Measurements from ENCODE around the gene CA7.
"Not testable (repeated sequence)": the region's sequence is repeated elsewhere in the genome, so short reads cannot be mapped to it uniquely, and the experiment has no call there.

The CA7 gene

DNA sequence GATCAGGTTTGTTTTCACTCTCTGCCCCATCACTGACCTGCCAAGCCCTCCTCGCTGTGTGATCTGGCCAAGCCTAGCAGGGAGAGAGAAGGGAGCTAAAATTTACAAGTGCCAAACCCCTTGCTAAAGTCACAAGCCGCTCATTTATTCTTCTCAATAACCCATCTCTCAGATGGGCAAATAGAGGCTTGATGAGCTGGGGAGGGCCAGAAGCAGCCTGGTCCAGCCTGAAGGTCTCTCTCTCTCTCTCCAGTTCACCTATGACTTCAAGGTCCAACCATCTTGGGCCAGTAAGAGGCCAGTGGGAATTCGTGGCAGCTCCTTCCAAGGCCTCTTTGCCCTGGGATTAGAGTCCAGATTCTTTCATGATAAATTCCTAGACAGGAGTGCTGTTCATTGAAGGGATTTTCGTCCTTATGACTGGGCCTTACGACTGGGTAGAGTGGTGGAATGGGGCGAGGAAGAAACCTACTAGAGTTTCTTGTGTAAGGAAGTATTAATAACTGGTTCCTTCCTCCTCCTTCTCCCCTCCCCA lies 3.4 kb downstream of the CA7 start:
- DNase-seq: no peak

DNA sequence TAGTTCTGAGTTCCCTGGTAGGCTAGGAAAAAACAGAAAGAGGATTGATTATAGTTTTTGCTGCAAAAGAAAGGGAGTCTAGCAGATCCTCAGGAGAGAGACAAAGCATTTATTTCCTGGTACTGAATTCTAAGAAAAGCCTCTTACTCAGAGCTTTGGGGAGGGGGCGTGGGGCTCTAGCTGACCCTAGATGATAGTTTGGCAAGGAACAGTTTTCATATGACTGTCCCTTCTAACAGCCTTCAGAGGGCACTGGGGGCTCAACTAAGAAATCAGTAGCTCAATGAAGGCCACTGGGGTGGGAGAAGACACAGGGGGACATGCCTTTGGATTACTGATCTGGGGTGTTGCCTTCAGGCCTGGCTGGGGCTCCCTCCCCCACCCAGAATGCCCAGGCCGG lies 4.0 kb downstream of the CA7 start:
- no peak for DNase-seq

GRCh38 chr16:66849021-66849420 lies 4.8 kb downstream of the CA7 start:
- DNase-seq: no peak

DNA sequence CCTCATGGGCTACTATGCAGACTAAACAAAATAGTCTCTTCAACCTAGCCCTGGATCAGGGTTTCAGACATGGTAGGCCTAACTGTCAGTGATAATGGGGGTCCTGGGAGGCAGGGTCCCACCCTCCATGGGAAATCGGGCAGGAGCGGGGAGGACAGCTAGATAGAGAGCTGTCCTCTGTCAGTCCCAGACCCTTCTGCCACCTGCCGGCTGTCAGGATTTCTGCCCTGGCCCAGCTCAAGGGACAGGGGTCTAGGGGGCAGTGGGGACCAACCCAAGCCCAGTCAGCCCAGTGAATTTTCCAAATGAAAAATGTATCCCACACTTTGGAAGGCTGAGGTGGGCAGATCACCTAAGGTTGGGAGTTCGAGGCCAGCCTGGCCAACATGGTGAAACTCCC lies 5.3 kb downstream of the CA7 start:
- DNase-seq: no peak

GRCh38 chr16:66850115-66850815 lies 6.1 kb downstream of the CA7 start:
- DNase-seq: no peak

DNA sequence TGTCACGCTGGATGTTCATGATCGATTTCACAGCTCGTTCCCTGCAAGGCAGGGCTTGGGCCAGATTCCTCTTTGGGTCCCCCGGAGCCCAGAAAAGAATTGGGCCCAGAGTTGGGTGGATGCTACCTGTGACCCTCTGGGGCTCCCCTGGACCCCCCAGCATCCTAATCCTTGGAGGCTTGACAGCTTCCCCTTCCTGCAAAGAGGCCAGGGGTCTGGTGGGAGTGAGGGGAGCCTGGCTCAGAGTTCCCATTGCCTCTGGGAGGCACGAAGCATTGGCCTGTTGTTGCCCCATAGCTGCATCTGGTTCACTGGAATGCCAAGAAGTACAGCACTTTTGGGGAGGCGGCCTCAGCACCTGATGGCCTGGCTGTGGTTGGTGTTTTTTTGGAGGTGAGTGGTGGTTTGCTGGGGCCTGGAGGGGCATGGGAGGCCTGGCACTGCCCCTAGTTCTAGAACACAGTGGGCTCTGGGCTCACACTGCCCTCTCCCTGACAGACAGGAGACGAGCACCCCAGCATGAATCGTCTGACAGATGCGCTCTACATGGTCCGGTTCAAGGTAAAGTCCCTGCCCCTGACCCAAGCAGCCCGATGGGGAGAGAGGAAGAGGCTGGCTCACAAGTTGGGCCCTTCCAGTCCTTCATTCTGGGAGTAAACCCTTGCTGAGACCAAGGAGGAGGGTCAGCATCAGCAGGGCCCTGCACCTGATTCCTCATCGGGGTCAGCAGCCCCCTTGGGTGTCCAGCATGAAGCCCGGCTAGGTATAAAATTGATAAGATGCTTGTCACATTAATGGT lies 7.2 kb downstream of the CA7 start:
- no peak for DNase-seq

DNA sequence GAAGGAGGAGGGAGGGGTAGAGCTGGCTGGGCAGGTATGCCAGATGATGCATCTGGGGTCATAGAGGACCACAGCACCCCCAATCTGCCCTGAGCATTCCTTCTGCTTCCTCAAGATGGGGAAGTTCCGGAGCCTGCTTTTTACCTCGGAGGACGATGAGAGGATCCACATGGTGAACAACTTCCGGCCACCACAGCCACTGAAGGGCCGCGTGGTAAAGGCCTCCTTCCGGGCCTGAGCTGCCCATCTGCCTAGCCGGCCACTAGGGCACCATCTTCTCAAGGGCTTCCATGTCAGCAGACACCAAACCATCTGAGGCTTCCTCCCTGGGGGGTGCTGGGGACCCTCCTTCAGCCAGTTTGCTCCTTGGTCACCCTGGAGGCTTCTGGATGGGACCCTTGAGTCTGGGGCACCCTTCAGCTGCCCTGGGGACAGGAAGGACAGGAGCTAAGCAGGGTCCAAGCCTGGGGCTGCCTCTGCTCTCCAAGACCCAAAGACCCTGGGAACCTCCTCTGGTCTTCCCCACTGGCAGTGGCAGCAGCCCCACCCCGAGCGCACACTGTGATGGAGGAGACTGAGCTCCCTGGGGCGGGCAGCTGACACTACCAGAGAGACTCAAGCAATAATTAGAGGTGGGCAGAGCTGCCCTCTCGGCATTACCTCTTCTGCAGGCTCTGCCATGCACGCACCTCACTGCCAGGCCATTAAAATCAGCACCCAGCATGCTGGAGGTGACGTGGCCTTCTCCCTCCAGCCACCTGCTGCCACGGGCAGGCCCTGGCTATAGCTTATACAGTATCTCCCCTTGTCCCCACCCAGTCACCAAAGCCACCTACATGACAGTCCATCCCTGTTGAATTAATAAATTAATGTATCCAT lies 9.3 kb downstream of the CA7 start:
- no peak for DNase-seq

- no peak for DNase-seq
Observed at GRCh38 chr16:66856184-66856730, 12.0 kb downstream of the CA7 start.

GRCh38 chr16:66856801-66857200 lies 12.6 kb downstream of the CA7 start:
- no peak for DNase-seq

GRCh38 chr16:66857437-66857836 lies 13.2 kb downstream of the CA7 start:
- DNase-seq: no peak

- no peak for DNase-seq
Observed at GRCh38 chr16:66858740-66859396, 14.7 kb downstream of the CA7 start.

- no peak for DNase-seq
Observed at GRCh38 chr16:66859397-66860068, 15.3 kb downstream of the CA7 start.

- no peak for DNase-seq
Observed at GRCh38 chr16:66862023-66862520, 17.9 kb downstream of the CA7 start.

DNA sequence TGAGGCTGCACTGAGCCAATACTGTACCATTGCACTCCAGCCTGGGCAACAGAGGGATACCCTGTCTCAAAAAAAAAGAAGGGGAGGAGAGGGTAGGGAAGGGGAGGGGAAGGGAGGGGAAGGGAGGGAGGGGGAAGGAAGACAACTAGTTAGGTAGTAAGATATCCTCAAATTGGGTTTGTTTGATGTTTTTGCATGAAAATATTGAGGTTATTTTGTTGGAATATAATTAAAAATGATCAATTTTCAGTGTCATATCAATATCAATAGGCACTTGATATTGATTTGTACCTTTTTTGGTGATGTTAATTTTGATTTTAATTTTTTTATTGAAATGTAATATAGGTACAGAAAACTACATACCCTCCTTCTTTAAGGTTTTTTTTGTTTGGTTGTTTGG lies 19.5 kb downstream of the CA7 start:
- no peak for DNase-seq

DNA sequence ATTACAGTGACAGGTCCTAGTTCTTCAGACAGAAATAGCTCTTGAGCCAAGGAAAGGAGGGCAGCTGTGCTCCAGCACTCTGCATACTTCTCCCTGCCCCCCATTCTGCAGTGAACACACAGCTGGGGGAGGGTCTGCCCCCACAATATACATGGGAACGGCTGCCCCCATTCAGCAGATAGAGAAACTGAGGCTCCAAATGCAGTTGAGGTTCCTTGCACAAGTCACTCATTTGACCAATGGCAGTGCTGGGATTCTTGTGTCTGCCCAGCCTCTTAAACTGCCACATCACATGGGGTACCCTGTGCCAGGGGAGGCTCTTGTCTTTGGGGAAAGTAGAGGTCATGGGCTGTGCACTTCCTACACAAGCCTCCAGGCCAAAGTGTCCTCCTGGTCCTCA lies 25.2 kb downstream of the CA7 start:
- DNase-seq: no peak

- not testable (repeated sequence) for DNase-seq
Observed at GRCh38 chr16:66871363-66871762, 27.1 kb downstream of the CA7 start.

DNA sequence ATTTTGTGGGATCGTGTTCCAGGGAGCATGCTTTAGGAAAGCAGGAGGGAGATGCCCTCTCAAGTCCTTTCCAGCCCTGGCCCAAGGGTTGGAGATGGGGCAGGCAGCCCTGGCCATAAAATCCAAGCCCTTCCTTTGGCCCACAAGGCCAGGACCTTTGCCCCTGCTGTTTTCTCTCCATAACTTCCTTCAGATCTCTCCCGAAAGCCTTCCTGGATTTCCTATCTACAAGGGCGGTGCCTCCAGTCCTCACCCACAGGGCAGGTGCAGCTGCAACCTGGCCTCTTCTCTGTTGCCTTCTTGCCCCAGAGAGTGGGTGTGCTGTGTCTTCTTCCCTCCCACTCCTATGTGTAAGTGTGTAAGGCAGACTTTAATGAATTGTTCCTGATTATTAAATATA lies 27.6 kb downstream of the CA7 start:
- DNase-seq: no peak

DNA sequence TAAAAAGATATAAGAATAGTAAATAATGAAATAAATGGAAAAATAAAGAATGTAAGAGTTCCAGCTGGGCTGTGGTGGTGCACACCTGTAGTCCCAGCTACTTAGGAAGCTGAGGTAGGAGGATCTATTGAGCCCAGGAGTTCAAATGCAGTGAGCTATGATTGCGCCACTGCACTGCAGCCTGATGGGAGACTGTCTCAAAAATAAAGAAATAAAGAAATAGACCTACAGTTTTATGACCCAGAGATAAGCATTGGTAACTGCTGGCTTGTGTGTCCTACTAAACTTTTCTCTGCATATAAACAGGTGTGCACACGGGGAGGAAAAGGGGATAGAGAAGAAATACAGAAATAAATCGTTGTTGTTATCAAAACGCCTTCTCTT lies 28.3 kb downstream of the CA7 start:
- no peak for DNase-seq

DNA sequence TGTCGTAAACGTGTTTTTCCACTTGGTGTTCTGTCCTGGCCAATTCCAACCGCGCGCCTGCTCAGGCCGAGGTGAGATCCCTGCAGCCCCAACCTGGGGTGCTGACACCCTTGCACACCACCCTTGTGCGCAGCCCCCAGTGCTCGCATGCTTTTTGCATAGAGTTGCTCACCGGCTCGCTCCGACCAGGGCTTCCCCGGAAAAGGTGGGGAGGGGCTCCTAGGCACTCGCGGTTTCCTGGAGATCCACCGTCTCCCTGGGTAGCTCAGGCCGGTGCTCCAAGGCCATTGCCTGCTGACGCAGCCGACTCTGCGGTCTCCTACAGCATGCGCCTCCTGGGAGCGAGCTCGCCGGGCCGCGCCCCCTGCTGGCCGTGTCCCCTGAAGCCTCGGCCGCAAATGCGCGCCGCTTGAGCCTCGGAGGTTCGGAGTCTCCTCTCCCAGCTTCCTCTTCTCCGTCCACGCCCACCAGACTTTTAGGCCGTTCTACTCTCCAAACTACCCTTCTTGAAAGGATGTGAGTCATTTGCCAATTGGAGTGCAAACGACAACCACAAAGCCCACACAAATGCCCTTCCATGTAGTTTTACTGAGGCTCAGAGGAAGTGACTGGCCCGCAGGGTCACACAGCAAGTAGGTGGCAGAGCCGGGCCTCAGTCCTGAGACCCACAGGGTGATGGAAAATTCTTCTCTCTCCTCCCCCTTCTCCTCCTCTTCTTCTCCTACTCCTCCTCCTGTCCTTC lies 28.9 kb downstream of the CA7 start:
- DNase-seq: peak; percentile 74

- DNase-seq: no peak
Observed at GRCh38 chr16:66873685-66874055, 29.5 kb downstream of the CA7 start.
